Hepatocyte (in vitro differentiated cells): ENCODE results near the gene COL13A1.

ENCODE experiments used
- EZH2 ChIP-seq: fragments of 200-600 bp; sonication (generic); IDR thresholded peaks from 2 replicates; pipeline ENCODE4 v1.6.1; 2016; ENCODE audit warnings: antibody characterized with exemption, mild to moderate bottlenecking, borderline replicate concordance
- TF ChIP-seq, protein P1 (sequence below): fragments of 200-600 bp; sonication (generic); IDR thresholded peaks from 2 replicates; pipeline ENCODE4 v1.5.1; 2016; ENCODE audit warnings: antibody characterized with exemption, mild to moderate bottlenecking; ENCODE audit not compliant: poor library complexity

GRCh38 chr10:69800665-69801064 lies 1.0 kb upstream of the COL13A1 start:
- TF ChIP-seq, protein P1, sequence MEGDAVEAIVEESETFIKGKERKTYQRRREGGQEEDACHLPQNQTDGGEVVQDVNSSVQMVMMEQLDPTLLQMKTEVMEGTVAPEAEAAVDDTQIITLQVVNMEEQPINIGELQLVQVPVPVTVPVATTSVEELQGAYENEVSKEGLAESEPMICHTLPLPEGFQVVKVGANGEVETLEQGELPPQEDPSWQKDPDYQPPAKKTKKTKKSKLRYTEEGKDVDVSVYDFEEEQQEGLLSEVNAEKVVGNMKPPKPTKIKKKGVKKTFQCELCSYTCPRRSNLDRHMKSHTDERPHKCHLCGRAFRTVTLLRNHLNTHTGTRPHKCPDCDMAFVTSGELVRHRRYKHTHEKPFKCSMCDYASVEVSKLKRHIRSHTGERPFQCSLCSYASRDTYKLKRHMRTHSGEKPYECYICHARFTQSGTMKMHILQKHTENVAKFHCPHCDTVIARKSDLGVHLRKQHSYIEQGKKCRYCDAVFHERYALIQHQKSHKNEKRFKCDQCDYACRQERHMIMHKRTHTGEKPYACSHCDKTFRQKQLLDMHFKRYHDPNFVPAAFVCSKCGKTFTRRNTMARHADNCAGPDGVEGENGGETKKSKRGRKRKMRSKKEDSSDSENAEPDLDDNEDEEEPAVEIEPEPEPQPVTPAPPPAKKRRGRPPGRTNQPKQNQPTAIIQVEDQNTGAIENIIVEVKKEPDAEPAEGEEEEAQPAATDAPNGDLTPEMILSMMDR, result no peak
- TF ChIP-seq EZH2, result no peak
